NCI-H748 treated with DMSO at 0.1 percent for 48 hours (cell line): ENCODE results near the gene TAF9.
"Not testable (repeated sequence)": the region's sequence is repeated elsewhere in the genome, so short reads cannot be mapped to it uniquely, and the experiment has no call there.

Experiments used
- DNase-seq: peaks from one replicate; lab custom pipeline; 2025; lab: John Stamatoyannopoulos, UW

Gene TAF9

GRCh38 chr5:69335341-69335935, 33.9 kb downstream of the TAF9 start:
- DNase-seq = no peak

GRCh38 chr5:69334793-69335268, 34.5 kb downstream of the TAF9 start:
- peak; percentile 55 for DNase-seq

GRCh38 chr5:69333668-69334315, 35.5 kb downstream of the TAF9 start:
- not testable (repeated sequence) for DNase-seq

- DNase-seq = peak; percentile 5
Observed at GRCh38 chr5:69331528-69332445, 37.5 kb downstream of the TAF9 start.

- DNase-seq = no peak
Observed at GRCh38 chr5:69329905-69330489, 39.3 kb downstream of the TAF9 start.

GRCh38 chr5:69326365-69326764, 43.0 kb downstream of the TAF9 start:
- DNase-seq = no peak

GRCh38 chr5:69317391-69317790, 51.9 kb downstream of the TAF9 start:
- DNase-seq = no peak

- DNase-seq = no peak
Observed at GRCh38 chr5:69315972-69316371, 53.3 kb downstream of the TAF9 start.
